Measurements from ENCODE around the gene GID8. TPM values are rescaled to one million over a fixed set of nuclear protein-coding genes. Genes with fewer than 3 reads are reported as not detected.
A peak's percentile ranks its signal among the peaks of the same experiment; 100 is the strongest.

The GID8 gene
- total and polyA plus RNA-seq, 2 of the 13 experiments (the other 11 are each of a cell fraction or from before 2014, with no cell fraction given): 39.6 to 59.8 TPM

DNA sequence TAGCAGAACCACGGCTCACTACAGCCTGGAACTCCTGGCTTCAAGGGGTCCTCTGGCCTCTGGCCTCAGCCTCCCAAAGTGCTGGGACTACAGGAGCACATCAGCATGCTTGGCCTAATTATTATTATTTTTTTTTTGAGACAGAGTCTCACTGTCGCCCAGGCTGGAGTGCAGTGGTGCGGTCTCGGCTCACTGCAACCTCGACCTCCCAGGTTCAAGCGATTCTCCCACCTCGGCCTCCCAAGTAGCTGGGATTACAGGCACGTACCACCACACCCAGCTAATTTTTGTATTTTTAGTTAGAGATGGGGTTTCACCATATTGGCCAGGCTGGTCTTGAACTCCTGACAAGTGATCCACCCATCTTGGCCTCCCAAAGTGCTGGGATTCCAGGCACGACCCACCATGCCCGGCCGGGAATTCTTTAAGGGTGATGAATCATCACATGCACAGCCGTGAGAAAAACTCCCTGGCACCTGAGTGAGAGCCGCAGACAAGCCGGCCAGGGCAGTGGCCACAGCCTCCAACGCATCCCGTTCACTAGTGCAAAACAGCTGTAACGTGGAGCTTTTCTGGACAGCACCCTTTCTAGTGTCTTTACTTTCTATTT, 14.8 kb upstream of the GID8 start (continued):
- TF ChIP-seq FOSL2 (CRISPR knock-in tag; IDR thresholded peaks at IDR 0.05) (peak; percentile 96), ZFP36L1 (CRISPR knock-in tag; IDR thresholded peaks at IDR 0.05) (peak; percentile 18; the same call in 1 of the 2 replicates), HOXA5 (CRISPR knock-in tag; IDR thresholded peaks at IDR 0.05) (0 out of 2 replicates have a peak, but pooled peaks have one; percentile 71), SMYD3 (CRISPR knock-in tag; IDR thresholded peaks at IDR 0.05) (0 out of 2 replicates have a peak, but pooled peaks have one; percentile 9), ARNTL (CRISPR knock-in tag; IDR thresholded peaks at IDR 0.05) (0 out of 2 replicates have a peak, but pooled peaks have one; percentile 16), ZNF232 (CRISPR knock-in tag; IDR thresholded peaks at IDR 0.05; ENCODE audit: borderline replicate concordance) (peak; percentile 78; the same call in 1 of the 2 replicates), ZNF629 (CRISPR knock-in tag; conservative IDR thresholded peaks at IDR 0.05) (0 out of 2 replicates have a peak, but pooled peaks have one; percentile 30), CREB3 (CRISPR knock-in tag; IDR thresholded peaks at IDR 0.05) (peak; percentile 80; the same call in 1 of the 2 replicates), ZNF740 (CRISPR knock-in tag; IDR thresholded peaks at IDR 0.05) (0 out of 2 replicates have a peak, but pooled peaks have one; percentile 29), SMARCC2 (IDR thresholded peaks at IDR 0.05) (0 out of 2 replicates have a peak, but pooled peaks have one; percentile 18), ZNF543 (CRISPR knock-in tag; IDR thresholded peaks at IDR 0.05) (peak; percentile 28; the same call in 1 of the 2 replicates), ZNF598 (CRISPR knock-in tag; IDR thresholded peaks at IDR 0.05; ENCODE audit: borderline replicate concordance) (peak; percentile 79; the same call in 1 of the 2 replicates), MYC (CRISPR knock-in tag; IDR thresholded peaks at IDR 0.05; ENCODE audit: borderline replicate concordance) (peak; percentile 57; the same call in 1 of the 2 replicates), ZNF572 (CRISPR knock-in tag; IDR thresholded peaks at IDR 0.05) (peak; percentile 71; the same call in 1 of the 2 replicates), MEIS2 (CRISPR knock-in tag; IDR thresholded peaks at IDR 0.05) (peak; percentile 39; the same call in 1 of the 2 replicates), ZMYM4 (CRISPR knock-in tag; IDR thresholded peaks at IDR 0.05) (0 out of 2 replicates have a peak, but pooled peaks have one; percentile 32), ZNF430 (CRISPR knock-in tag; IDR thresholded peaks at IDR 0.05) (peak; percentile 55; the same call in 1 of the 2 replicates), ZFX (CRISPR knock-in tag; IDR thresholded peaks at IDR 0.05; ENCODE audit: low read depth) (peak; percentile 16; the same call in 1 of the 2 replicates), RFXAP (CRISPR knock-in tag; IDR thresholded peaks at IDR 0.05; ENCODE audit: borderline replicate concordance) (peak; percentile 72), ARID5B (CRISPR knock-in tag; IDR thresholded peaks at IDR 0.05) (peak; percentile 76)
- TF ChIP-seq, protein P1, sequence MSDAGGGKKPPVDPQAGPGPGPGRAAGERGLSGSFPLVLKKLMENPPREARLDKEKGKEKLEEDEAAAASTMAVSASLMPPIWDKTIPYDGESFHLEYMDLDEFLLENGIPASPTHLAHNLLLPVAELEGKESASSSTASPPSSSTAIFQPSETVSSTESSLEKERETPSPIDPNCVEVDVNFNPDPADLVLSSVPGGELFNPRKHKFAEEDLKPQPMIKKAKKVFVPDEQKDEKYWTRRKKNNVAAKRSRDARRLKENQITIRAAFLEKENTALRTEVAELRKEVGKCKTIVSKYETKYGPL (CRISPR knock-in tag; IDR thresholded peaks at IDR 0.05): 0 out of 2 replicates have a peak, but pooled peaks have one; percentile 16
- TF ChIP-seq, protein P2, sequence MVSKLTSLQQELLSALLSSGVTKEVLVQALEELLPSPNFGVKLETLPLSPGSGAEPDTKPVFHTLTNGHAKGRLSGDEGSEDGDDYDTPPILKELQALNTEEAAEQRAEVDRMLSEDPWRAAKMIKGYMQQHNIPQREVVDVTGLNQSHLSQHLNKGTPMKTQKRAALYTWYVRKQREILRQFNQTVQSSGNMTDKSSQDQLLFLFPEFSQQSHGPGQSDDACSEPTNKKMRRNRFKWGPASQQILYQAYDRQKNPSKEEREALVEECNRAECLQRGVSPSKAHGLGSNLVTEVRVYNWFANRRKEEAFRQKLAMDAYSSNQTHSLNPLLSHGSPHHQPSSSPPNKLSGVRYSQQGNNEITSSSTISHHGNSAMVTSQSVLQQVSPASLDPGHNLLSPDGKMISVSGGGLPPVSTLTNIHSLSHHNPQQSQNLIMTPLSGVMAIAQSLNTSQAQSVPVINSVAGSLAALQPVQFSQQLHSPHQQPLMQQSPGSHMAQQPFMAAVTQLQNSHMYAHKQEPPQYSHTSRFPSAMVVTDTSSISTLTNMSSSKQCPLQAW (CRISPR knock-in tag; IDR thresholded peaks at IDR 0.05): 0 out of 2 replicates have a peak, but pooled peaks have one; percentile 58
